ENCODE measurements around the gene CLPTM1L.
"Not testable (repeated sequence)": the region's sequence is repeated elsewhere in the genome, so short reads cannot be mapped to it uniquely, and the experiment has no call there.

Gene CLPTM1L

GRCh38 chr5:1292139-1292538, 52.8 kb downstream of the CLPTM1L start:
- no peak for DNase-seq (ENCODE audit: low read depth in 2 of 2)

DNA sequence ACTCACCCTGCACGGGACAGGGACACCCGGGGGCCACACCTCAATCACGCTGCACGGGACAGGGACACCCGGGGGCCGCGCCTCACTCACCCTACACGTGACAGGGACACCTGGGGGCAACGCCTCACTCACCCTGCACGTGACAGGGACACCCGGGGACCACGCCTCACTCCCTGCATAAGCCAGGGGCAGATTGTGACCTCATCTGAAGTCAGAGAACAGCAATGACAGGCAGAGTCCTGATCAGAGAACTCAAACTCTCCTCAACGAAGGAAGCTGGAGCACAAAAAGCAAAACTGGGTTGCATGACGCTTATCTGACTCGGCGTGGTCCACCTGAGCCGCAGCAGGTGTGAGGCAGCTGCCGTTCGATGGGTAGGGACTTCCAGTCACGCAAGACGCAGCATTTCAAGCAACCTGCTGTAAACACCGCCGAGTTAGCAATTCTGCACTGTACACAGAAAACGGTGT, 53.3 kb downstream of the CLPTM1L start:
- no peak for DNase-seq (ENCODE audit: low read depth in 2 of 2)

DNA sequence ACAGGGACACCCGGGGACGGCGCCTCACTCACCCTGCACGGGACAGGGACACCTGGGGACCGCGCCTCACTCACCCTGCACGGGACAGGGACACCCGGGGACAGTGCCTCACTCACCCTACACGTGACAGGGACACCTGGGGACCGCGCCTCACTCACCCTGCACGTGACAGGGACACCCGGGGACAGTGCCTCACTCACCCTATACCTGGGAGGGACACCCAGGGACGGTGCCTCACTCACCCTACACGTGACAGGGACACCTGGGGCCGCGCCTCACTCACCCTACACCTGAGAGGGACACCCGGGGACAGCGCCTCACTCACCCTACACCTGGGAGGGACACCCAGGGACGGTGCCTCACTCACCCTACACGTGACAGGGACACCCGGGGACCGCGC, 53.9 kb downstream of the CLPTM1L start:
- DNase-seq (ENCODE audit: low read depth in 2 of 2), result not testable (repeated sequence)

- DNase-seq (ENCODE audit: low read depth in 2 of 2), result not testable (repeated sequence)
Observed at GRCh38 chr5:1289559-1289958, 55.3 kb downstream of the CLPTM1L start.

DNA sequence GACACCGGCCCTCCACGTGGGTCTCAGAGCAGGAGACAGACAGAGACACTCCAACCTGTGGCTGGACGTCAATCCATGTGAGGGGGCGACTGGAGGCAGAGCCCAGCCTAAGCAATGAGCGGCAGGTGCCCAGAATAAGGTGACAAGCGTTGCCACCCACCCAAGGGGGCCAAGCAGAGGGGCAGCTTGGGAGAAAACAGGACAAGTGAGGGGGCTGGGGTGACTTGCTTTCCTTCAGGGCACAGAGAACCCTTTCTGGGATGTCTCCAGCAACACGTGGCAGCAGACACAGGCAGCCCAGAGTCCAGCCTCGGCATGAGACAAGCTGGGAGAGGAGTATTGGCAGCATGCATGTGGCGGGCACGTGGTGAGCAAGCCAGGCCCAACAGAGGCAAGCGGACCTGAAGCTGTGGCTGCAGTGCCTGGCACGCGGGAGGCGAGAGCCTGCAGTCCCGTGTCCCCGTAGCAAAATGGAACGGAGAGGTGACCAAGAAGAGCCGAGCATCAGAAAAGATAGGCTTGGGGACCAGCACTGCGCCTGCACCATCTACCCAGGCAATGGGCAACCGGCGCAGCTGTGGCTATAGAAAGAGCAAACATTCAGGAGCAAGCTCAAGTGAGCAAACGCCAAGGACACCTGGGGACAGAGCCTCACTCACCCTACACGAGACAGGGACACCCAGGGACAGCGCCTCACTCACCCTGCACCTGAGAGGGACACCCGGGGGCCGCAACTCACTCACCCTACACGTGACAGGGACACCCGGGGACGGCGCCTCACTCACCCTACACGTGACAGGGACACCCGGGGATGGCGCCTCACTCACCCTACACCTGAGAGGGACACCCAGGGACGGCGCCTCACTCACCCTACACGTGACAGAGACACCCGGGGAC, 56.2 kb downstream of the CLPTM1L start:
- DNase-seq (ENCODE audit: low read depth in 2 of 2), result no peak

- DNase-seq (ENCODE audit: low read depth in 2 of 2), result no peak
Observed at GRCh38 chr5:1285883-1286291, 59.0 kb downstream of the CLPTM1L start.

DNA sequence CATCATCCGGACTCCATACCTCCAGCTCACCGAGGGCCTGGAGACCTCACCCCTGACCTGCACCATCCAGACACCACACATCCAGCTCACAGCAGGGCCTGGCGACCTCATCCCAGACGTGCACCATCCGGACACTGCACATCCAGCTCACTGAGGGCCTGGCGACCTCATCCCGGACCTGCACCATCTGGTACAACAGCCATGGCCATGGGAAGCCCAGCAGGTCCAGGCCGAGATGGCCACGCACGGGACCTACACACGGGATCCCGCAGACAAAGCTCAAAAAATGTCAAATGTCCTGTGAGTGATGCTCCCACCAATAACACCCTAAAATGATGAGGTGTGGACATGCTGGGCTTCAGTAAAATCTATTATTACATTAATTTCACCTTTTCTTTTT, 59.8 kb downstream of the CLPTM1L start:
- DNase-seq (ENCODE audit: low read depth in 2 of 2), result no peak

DNA sequence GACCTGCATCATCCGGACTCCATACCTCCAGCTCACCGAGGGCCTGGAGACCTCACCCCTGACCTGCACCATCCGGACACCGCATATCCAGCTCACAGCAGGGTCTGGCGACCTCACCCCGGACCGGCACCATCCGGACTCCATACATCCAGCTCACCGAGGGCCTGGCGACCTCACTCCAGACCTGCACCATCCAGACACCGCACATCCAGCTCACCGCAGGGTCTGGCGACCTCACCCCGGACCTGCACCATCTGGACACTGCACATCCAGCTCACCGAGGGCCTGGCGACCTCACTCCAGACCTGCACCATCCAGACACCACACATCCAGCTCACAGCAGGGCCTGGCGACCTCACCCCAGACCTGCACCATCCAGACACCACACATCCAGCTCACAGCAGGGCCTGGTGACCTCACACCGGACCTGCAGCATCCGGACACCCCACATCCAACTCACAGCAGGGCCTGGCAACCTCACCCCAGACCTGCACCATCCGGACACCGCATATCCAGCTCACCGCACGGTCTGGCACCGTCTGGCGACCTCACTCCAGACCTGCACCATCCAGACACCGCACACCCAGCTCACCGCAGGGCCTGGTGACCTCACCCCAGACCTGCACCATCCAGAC, 60.4 kb downstream of the CLPTM1L start:
- DNase-seq (ENCODE audit: low read depth in 2 of 2), result not testable (repeated sequence)

GRCh38 chr5:1283729-1284041, 61.2 kb downstream of the CLPTM1L start:
- DNase-seq (ENCODE audit: low read depth in 2 of 2), result not testable (repeated sequence)

DNA sequence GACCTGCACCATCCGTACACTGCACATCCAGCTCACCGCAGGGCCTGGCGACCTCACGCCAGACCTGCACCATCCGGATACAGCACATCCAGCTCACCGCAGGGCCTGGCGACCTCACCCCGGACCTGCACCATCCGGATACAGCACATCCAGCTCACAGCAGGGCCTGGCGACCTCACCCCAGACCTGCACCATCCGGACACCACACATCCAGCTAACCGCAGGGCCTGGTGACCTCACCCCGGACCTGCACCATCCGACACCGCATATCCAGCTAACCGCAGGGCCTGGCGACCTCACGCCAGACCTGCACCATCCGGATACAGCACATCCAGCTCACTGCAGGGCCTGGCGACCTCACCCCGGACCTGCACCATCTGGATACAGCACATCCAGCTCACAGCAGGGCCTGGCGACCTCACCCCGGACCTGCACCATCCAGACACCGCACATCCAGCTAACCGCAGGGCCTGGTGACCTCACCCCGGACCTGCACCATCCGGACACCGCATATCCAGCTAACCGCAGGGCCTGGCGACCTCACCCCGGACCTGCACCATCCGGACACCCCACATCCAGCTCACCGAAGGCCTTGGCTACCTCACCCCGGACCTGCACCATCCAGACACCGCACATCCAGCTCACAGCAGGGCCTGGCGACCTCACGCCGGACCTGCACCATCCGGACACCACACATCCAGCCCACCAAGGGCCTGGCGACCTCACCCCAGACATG, 61.7 kb downstream of the CLPTM1L start:
- not testable (repeated sequence) for DNase-seq (ENCODE audit: low read depth in 2 of 2)

- no peak for DNase-seq (ENCODE audit: low read depth in 2 of 2)
Observed at GRCh38 chr5:1282131-1282992, 62.5 kb downstream of the CLPTM1L start.

GRCh38 chr5:1281038-1281882, 63.6 kb downstream of the CLPTM1L start:
- DNase-seq (ENCODE audit: low read depth in 2 of 2), result no peak

- DNase-seq (ENCODE audit: low read depth in 2 of 2), result no peak
Observed at GRCh38 chr5:1280177-1281037, 64.5 kb downstream of the CLPTM1L start.

DNA sequence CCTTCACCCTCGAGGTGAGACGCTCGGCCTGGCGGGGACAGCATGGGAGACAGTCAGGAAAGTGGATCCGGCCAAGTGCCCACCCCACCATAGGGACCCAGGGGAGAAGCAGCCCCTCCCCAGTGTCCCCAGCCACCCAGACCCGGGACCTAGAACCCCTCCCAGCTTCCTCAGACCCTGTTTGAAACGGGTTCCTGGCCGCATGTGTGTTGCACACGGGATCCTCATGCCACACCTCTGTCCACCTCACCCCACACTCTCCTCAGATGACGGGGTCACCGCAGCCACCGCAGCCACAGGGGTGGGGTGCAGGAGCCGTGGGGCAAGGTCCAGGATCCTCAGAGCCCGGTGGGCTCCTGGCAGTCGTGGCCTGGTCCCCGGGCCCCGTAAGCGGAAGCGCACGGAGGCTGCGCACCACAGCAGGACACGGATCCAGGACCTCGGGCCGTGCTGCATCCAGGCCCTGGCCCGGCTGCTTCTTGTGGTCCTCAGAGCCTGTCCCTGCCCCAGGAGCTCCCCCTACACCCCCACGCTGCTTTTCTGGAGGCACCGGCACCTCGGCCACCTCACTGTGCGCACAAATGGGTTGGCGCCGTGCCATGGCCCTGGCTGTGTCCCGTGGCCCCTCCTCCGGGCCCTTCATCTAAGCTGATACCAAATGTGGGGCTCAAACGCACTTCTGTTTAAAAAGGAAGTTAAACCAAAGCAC, 65.3 kb downstream of the CLPTM1L start:
- no peak for DNase-seq (ENCODE audit: low read depth in 2 of 2)

GRCh38 chr5:1278656-1279442, 66.0 kb downstream of the CLPTM1L start:
- no peak for DNase-seq (ENCODE audit: low read depth in 2 of 2)

DNA sequence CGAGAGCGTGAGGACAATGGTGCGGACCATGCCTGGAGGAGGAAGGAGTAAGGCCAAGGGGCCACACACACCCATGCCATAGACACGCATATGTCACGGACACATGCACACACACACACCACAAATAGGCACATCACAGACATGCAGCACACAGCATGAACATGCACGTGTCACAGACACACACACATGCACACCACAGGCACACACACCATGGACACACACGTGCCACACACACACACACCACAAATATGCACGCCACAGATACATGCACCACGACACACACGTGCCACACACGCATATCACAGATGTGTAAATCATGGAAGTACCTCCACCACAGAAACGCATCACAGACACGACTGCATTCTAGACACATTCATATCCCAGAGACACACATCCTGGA, 66.7 kb downstream of the CLPTM1L start:
- DNase-seq (ENCODE audit: low read depth in 2 of 2), result no peak

DNA sequence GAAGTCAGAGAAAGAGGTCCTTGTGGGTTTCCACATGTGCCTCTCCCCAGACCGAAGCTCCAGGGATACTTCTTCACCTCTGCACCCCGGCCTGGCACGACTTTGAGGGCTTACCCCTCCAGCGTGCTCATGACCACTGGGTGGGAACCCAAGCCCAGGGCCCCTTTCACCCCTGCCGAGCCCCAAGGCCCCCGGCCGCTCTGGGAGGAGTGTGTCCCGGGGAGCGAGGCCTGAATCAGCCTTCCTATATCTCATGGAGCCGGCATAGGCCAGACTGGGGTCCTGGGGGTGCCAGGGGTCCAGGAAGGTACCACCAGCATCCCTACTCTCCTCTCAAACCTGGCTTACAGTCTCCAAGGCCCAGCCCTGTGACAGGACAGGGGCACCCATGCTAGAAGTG, 67.1 kb downstream of the CLPTM1L start:
- no peak for DNase-seq (ENCODE audit: low read depth in 2 of 2)

DNA sequence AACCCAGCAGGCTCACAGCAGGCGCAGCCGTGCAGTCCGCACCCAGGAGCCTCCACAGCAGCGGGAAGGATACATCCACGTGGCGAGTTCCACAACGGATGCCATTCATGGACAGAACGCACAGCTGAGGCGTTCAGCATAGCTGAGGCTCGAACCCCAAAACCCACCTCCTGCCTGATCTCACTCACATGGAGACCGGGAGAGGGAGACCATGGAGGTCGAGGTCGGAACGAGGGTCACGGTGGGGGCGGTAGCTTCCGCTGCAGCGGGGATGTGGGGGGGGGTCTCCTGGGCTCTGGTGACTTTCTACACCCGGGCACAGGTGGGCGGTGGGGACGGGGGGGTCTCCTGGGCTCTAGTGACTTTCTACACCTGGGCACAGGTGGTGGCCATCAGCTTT, 67.6 kb downstream of the CLPTM1L start:
- DNase-seq (ENCODE audit: low read depth in 2 of 2), result no peak

Measured in stimulated activated CD4-positive, alpha-beta T cell treated with anti-CD3 and anti-CD28 coated beads, Interleukin-15, amount 100 ng/mL, for 48 hours (primary cell).